ENCODE data around the gene CDRT4. TPM values are rescaled to one million over a fixed set of nuclear protein-coding genes. Genes with fewer than 3 reads are reported as not detected.

Gene CDRT4
- total and polyA plus RNA-seq, 2 experiments from 2014 or later: 6.5 to 13.0 TPM

- Histone ChIP-seq H3K4me1 (ENCODE audit: insufficient read depth) (no peaks in the 10 kb centered on the region), H3K9me2 (ENCODE audit: insufficient read depth) (no peaks in the 10 kb centered on the region), H3K79me2 (replicated peaks; ENCODE audit: insufficient read depth) (no peaks in the 10 kb centered on the region), H4K20me1 (replicated peaks; ENCODE audit: insufficient read depth) (peaks cover 5% of the 10 kb centered on the region; the same call in 1 of the 2 replicates), H3K4me2 (no peak overlapping the region), H3K27me3 (ENCODE audit: insufficient read depth) (no peaks in the 10 kb centered on the region), H3F3A (replicated peaks; ENCODE audit: low read depth) (no peaks in the 10 kb centered on the region), H3K27ac (ENCODE audit: low read depth) (no peak overlapping the region), H2AFZ (no peak overlapping the region), H3K36me3 (ENCODE audit: insufficient read depth) (peaks cover 6% of the 10 kb centered on the region; the same call in 1 of the 2 replicates), H3K4me3 (no peak overlapping the region)
- no peak for TF ChIP-seq CREB1 (CRISPR knock-in tag; IDR thresholded peaks at IDR 0.05; ENCODE audit: low read depth)
- TF ChIP-seq ZNF114 (CRISPR knock-in tag; IDR thresholded peaks at IDR 0.05): no peak
- no peak for TF ChIP-seq POLR2AphosphoS5 (IDR thresholded peaks at IDR 0.05; ENCODE audit: low read depth)
- TF ChIP-seq JUNB (IDR thresholded peaks at IDR 0.05; ENCODE audit: unreplicated experiment): no peak
- TF ChIP-seq STAT1 (IDR thresholded peaks at IDR 0.05; ENCODE audit: unreplicated experiment): no peak
- no peak for TF ChIP-seq ETS1 (IDR thresholded peaks at IDR 0.05)
- TF ChIP-seq ZNF331 (CRISPR knock-in tag; IDR thresholded peaks at IDR 0.05; ENCODE audit: low read depth): no peak
- no peak for TF ChIP-seq CTCF (conservative IDR thresholded peaks at IDR 0.05; ENCODE audit: low read depth in 2 of 2)
- TF ChIP-seq EZH2phosphoT487 (IDR thresholded peaks at IDR 0.05; ENCODE audit: unreplicated experiment): no peak
- H3K9me3 Mint-ChIP-seq: no peaks in the 10 kb centered on the region; the same call in 2 of the 3 replicates
- ATAC-seq (no peak), DNase-seq (ENCODE audit: low spot score) (no peak)
- H3K27me3 Mint-ChIP-seq (ENCODE audit: insufficient read depth, low read depth, poor library complexity): peaks cover 4% of the 10 kb centered on the region
- no peaks in the 10 kb centered on the region; the same call in 2 of the 3 replicates for H3K4me1 Mint-ChIP-seq
- H3K36me3 Mint-ChIP-seq (ENCODE audit: low read depth): peaks cover 46% of the 10 kb centered on the region
- no peak overlapping the region for H3K4me3 Mint-ChIP-seq
- no peak overlapping the region for H3K27ac Mint-ChIP-seq
Observed at GRCh38 chr17:15512071-15512709, 44.8 kb upstream of the CDRT4 start.

- H3K27ac Mint-ChIP-seq: no peak overlapping the region
- DNase-seq (ENCODE audit: low spot score): no peak
- peaks cover 2% of the 10 kb centered on the region; the same call in 2 of the 3 replicates for H3K9me3 Mint-ChIP-seq
- H3K4me1 Mint-ChIP-seq: no peaks in the 10 kb centered on the region; the same call in 2 of the 3 replicates
- Histone ChIP-seq H3K9me2 (ENCODE audit: insufficient read depth) (no peaks in the 10 kb centered on the region), H3K27me3 (ENCODE audit: insufficient read depth) (no peaks in the 10 kb centered on the region), H3K4me2 (no peak overlapping the region), H3K79me2 (replicated peaks; ENCODE audit: insufficient read depth) (no peaks in the 10 kb centered on the region), H3K27ac (ENCODE audit: low read depth) (no peak overlapping the region), H3K4me1 (ENCODE audit: insufficient read depth) (no peaks in the 10 kb centered on the region), H3K36me3 (ENCODE audit: insufficient read depth) (peaks cover 4% of the 10 kb centered on the region; the same call in 1 of the 2 replicates), H3F3A (replicated peaks; ENCODE audit: low read depth) (no peaks in the 10 kb centered on the region), H3K4me3 (no peak overlapping the region), H2AFZ (no peak overlapping the region), H4K20me1 (replicated peaks; ENCODE audit: insufficient read depth) (peaks cover 5% of the 10 kb centered on the region; the same call in 1 of the 2 replicates)
- ATAC-seq: no peak
- no peak overlapping the region for H3K4me3 Mint-ChIP-seq
- peaks cover 50% of the 10 kb centered on the region for H3K36me3 Mint-ChIP-seq (ENCODE audit: low read depth)
- peaks cover 7% of the 10 kb centered on the region for H3K27me3 Mint-ChIP-seq (ENCODE audit: insufficient read depth, low read depth, poor library complexity)
- TF ChIP-seq NANOG (IDR thresholded peaks at IDR 0.05; ENCODE audit: borderline replicate concordance): no peak
- TF ChIP-seq EZH2phosphoT487 (IDR thresholded peaks at IDR 0.05; ENCODE audit: unreplicated experiment): no peak
- TF ChIP-seq STAT1 (IDR thresholded peaks at IDR 0.05; ENCODE audit: unreplicated experiment): no peak
- no peak for TF ChIP-seq ZNF331 (CRISPR knock-in tag; IDR thresholded peaks at IDR 0.05; ENCODE audit: low read depth)
- TF ChIP-seq REST (IDR thresholded peaks at IDR 0.05; ENCODE audit: unreplicated experiment): no peak
Observed at GRCh38 chr17:15511142-15511541, 43.7 kb upstream of the CDRT4 start.

All from GM23338 (cell line).